Nephron progenitor cell (in vitro differentiated cells): Measurements from ENCODE around the gene HIVEP2.

Experiments used
- DNase-seq: peaks from one replicate; pipeline ENCODE4 v3.0.0; 2021
- H3K27ac Mint-ChIP-seq: 2 replicates; pipeline ENCODE4 v1.8.0; 2021; ENCODE audit warnings: mild to moderate bottlenecking, moderate library complexity, mixed read lengths
- H3K27me3 Mint-ChIP-seq: 2 replicates; pipeline ENCODE4 v1.8.0; 2021; ENCODE audit warnings: mild to moderate bottlenecking, low read depth, mixed read lengths; ENCODE audit not compliant: poor library complexity
- H3K36me3 Mint-ChIP-seq: 2 replicates; pipeline ENCODE4 v1.8.0; 2021; ENCODE audit warnings: low read depth, mixed read lengths
- H3K4me1 Mint-ChIP-seq: 2 replicates; pipeline ENCODE4 v1.8.0; 2021; ENCODE audit warnings: mixed read lengths
- H3K4me3 Mint-ChIP-seq: 2 replicates; pipeline ENCODE4 v1.8.0; 2021; ENCODE audit warnings: mild to moderate bottlenecking, moderate library complexity, mixed read lengths
- H3K9me3 Mint-ChIP-seq: 2 replicates; pipeline ENCODE4 v1.8.0; 2021; ENCODE audit warnings: mild to moderate bottlenecking, moderate library complexity, mixed read lengths
- CTCF ChIP-seq: fragments of 200-600 bp; sonication (generic); IDR thresholded peaks from 2 replicates; pipeline ENCODE4 v1.5.0; 2021; ENCODE audit warnings: antibody characterized with exemption

HIVEP2 gene

GRCh38 chr6:142926177-142926493 is 18.8 kb downstream of the HIVEP2 start:
- Mint-ChIP-seq H3K27me3 (no peaks in the 10 kb centered on the region), H3K27ac (peak overlapping the region; percentile 96), H3K36me3 (no peaks in the 10 kb centered on the region), H3K4me1 (peaks cover 32% of the 10 kb centered on the region), H3K9me3 (no peaks in the 10 kb centered on the region), H3K4me3 (peak overlapping the region; percentile 87)
- DNase-seq: no peak
- TF ChIP-seq CTCF: no peak

- no peak for TF ChIP-seq CTCF
- no peak for DNase-seq
- Mint-ChIP-seq H3K4me3 (peak overlapping the region; percentile 87), H3K4me1 (peaks cover 32% of the 10 kb centered on the region), H3K27me3 (no peaks in the 10 kb centered on the region), H3K27ac (no peak overlapping the region), H3K9me3 (no peaks in the 10 kb centered on the region), H3K36me3 (no peaks in the 10 kb centered on the region)
Observed at GRCh38 chr6:142925575-142926110, 19.3 kb downstream of the HIVEP2 start.

DNA sequence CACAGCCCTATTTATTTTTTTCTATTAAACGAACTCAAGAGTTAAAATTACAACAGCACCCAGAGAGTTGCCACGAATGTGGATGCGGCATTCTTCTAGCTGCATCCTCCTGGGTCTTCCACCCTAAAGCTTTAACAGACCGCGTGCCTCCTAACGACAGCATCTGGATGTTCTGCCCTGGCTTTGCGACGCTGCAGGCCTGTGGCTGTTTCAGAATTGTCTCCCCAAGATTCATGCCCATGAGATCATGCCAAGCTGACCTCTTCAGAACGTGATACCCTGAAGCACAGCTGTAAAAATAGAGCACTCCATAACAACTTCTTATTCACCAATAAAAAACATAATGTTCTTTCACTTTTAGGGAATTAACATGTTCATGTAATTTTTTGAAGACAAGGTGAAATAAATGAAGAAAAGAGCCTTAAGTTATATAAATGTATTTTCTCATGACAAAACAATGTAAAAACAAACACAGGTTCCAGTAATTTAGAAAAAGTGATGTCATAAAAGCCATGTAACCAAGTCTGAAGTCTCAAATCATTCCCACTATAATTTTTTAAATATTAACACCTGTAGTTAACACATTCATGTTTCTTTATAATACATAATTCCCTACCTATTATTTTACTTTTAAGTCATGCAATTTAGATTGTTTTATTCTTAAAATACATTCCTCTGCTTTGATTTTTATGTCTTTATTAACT is 26.5 kb downstream of the HIVEP2 start:
- H3K4me1 Mint-ChIP-seq: peaks cover 27% of the 10 kb centered on the region
- H3K4me3 Mint-ChIP-seq: no peak overlapping the region
- no peak for TF ChIP-seq CTCF
- H3K9me3 Mint-ChIP-seq: no peaks in the 10 kb centered on the region
- no peaks in the 10 kb centered on the region for H3K27me3 Mint-ChIP-seq
- peak overlapping the region; percentile 83 for H3K27ac Mint-ChIP-seq
- DNase-seq: peak; percentile 20
- peaks cover 3% of the 10 kb centered on the region for H3K36me3 Mint-ChIP-seq

- TF ChIP-seq CTCF: no peak
- no peak overlapping the region for H3K27ac Mint-ChIP-seq
- no peak overlapping the region for H3K4me3 Mint-ChIP-seq
- H3K36me3 Mint-ChIP-seq: peaks cover 17% of the 10 kb centered on the region
- H3K9me3 Mint-ChIP-seq: peaks cover 5% of the 10 kb centered on the region
- peaks cover 27% of the 10 kb centered on the region for H3K4me1 Mint-ChIP-seq
- no peaks in the 10 kb centered on the region for H3K27me3 Mint-ChIP-seq
- no peak for DNase-seq
Observed at GRCh38 chr6:142916881-142917280, 28.1 kb downstream of the HIVEP2 start.

DNA sequence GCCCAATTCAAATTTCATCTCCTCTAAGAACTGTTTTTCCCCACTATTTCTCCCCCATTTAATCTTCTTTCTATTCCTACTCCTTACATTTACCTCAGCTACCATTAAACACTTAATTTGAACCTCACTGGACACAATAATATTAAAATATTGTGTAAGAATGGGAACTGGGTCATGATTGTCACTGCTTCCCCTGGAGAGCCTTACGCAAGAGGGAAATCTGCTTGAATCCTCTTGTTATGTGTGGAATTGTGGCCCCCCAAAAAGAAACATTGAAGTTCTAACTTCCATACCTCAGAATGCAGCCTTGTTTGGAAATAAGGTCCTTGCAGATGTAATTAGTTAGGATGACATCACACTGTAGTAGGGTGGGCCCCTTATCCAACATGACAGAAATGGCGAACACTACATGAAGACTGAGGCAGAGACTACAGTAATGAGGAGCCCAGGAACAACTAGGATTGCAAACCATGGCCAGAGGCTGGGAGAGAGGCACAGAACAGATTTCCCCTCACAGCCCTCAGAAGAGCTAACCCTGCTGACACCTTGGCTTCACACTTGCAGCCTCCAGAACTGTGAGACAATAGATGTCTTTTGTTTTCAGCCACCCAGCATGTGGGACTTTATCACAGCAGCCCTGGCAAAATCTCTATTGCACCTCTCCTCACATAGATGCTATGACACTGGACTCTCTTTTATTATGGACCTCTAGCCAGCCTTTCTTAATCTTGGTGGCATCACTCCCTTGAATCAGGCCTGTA is 29.9 kb downstream of the HIVEP2 start:
- Mint-ChIP-seq H3K4me3 (no peak overlapping the region), H3K9me3 (peaks cover 5% of the 10 kb centered on the region), H3K27ac (no peak overlapping the region), H3K4me1 (peaks cover 27% of the 10 kb centered on the region), H3K27me3 (no peaks in the 10 kb centered on the region), H3K36me3 (peaks cover 17% of the 10 kb centered on the region)
- no peak for TF ChIP-seq CTCF
- no peak for DNase-seq
